ENCODE measurements around the gene EBP. TPM values are rescaled to one million over a fixed set of nuclear protein-coding genes. Genes with fewer than 3 reads are reported as not detected.

Gene EBP
- total and polyA plus RNA-seq, 2 donors (not counting 3 experiments of a cell fraction or from before 2014, with no cell fraction given): 102 to 183 TPM

- no TSS peak for BruUV-seq (replicated peaks)
- intact Hi-C loops (cut with micrococcal nuclease) (loop anchor here (5.0 kb wide), 3 partner anchors 44 to 396 kb away; partner anchors contain the start of gene EBP), dilution Hi-C loops (cut with MboI; ENCODE audit: extremely low pct_ligation_motif_present, low sequenced_read_pairs) (no loop called here)
- ChIA-PET CTCF (no interaction called here), POLR2A (no interaction called here)
- H3K9me3 ChIP-seq (replicated peaks; ENCODE audit: control insufficient read depth, insufficient read depth, low read length): no peaks in the 10 kb centered on the region
- H3K79me2 ChIP-seq (ENCODE audit: control insufficient read depth, insufficient read depth, low read length): peaks cover 34% of the 10 kb centered on the region
- H3K27ac ChIP-seq (ENCODE audit: insufficient read depth, low read depth, low read length): no peak overlapping the region
- no peak for DNase-seq (ENCODE audit: low read depth, low spot score)
- no peaks in the 10 kb centered on the region for H3K9me1 ChIP-seq (replicated peaks; ENCODE audit: control insufficient read depth, extremely low read depth, insufficient read depth, low read length)
- H3K4me2 ChIP-seq (ENCODE audit: insufficient read depth, low read length): no peak overlapping the region
- no peaks in the 10 kb centered on the region for H3K27me3 ChIP-seq (ENCODE audit: control insufficient read depth in 2 of 2, insufficient read depth in 2 of 2, low read length in 2 of 2)
- no peak for FAIRE-seq
- H2AFZ ChIP-seq (ENCODE audit: low read depth, low read length): no peak overlapping the region
- H4K20me1 ChIP-seq (replicated peaks; ENCODE audit: control insufficient read depth, extremely low read depth, insufficient read depth, low read length): no peaks in the 10 kb centered on the region
- TF ChIP-seq FOS (IDR thresholded peaks at IDR 0.05; ENCODE audit: borderline replicate concordance, insufficient read depth, low read length) (no peak), MYC (IDR thresholded peaks at IDR 0.05; ENCODE audit: low read depth, low read length) (no peak), EZH2 (IDR thresholded peaks at IDR 0.05; ENCODE audit: borderline replicate concordance, low read depth, low read length, severe bottlenecking) (no peak), MAX (IDR thresholded peaks at IDR 0.05; ENCODE audit: insufficient read depth, insufficient read length) (no peak)
- H3K36me3 ChIP-seq (ENCODE audit: control insufficient read depth in 2 of 2, extremely low read depth in 1 of 2, insufficient read depth in 2 of 2, low read length in 2 of 2): peaks cover 0 to 7% of the 10 kb centered on the region in 2 experiments
- H3K9ac ChIP-seq (replicated peaks; ENCODE audit: extremely low read depth, insufficient read depth, low read length): no peak overlapping the region
- H3K4me3 ChIP-seq (replicated peaks in 1 of 3; ENCODE audit: insufficient read depth in 1 of 3, low read depth in 1 of 3, low read length in 3 of 3): no peak overlapping the region
- H3K4me1 ChIP-seq (ENCODE audit: control insufficient read depth, extremely low read depth, insufficient read depth, low read length): peaks cover 6% of the 10 kb centered on the region
These were observed 43.5 kb upstream of the EBP start for GRCh38 chrX:48477960-48478755.

- POLR2A ChIA-PET: no interaction called here
- no TSS peak for BruUV-seq (replicated peaks)
These were observed 42.8 kb upstream of the EBP start for GRCh38 chrX:48478806-48479205.

More at GRCh38 chrX:48478806-48479205, 42.8 kb upstream of the EBP start:
- Histone ChIP-seq H3K9me1 (replicated peaks; ENCODE audit: control insufficient read depth, extremely low read depth, insufficient read depth, low read length) (no peaks in the 10 kb centered on the region), H3K36me3 (ENCODE audit: control insufficient read depth in 2 of 2, extremely low read depth in 1 of 2, insufficient read depth in 2 of 2, low read length in 2 of 2) (peaks cover 0 to 7% of the 10 kb centered on the region in 2 experiments), H3K4me2 (ENCODE audit: insufficient read depth, low read length) (no peak overlapping the region), H3K4me3 (replicated peaks in 1 of 3; ENCODE audit: insufficient read depth in 1 of 3, low read depth in 1 of 3, low read length in 3 of 3) (no peak overlapping the region), H3K4me1 (ENCODE audit: control insufficient read depth, extremely low read depth, insufficient read depth, low read length) (peaks cover 6% of the 10 kb centered on the region), H3K27ac (ENCODE audit: insufficient read depth, low read depth, low read length) (no peak overlapping the region), H3K9ac (replicated peaks; ENCODE audit: extremely low read depth, insufficient read depth, low read length) (no peak overlapping the region), H2AFZ (ENCODE audit: low read depth, low read length) (no peak overlapping the region), H3K27me3 (ENCODE audit: control insufficient read depth in 2 of 2, insufficient read depth in 2 of 2, low read length in 2 of 2) (no peaks in the 10 kb centered on the region), H3K79me2 (ENCODE audit: control insufficient read depth, insufficient read depth, low read length) (peaks cover 34% of the 10 kb centered on the region), H3K9me3 (replicated peaks; ENCODE audit: control insufficient read depth, insufficient read depth, low read length) (no peaks in the 10 kb centered on the region), H4K20me1 (replicated peaks; ENCODE audit: control insufficient read depth, extremely low read depth, insufficient read depth, low read length) (no peaks in the 10 kb centered on the region)
- FAIRE-seq (no peak), DNase-seq (ENCODE audit: low read depth, low spot score) (no peak)
- intact Hi-C loops (cut with micrococcal nuclease) (loop anchor here (5.0 kb wide), 3 partner anchors 43 to 397 kb away; partner anchors contain the start of gene EBP), dilution Hi-C loops (cut with MboI; ENCODE audit: extremely low pct_ligation_motif_present, low sequenced_read_pairs) (no loop called here)
- CTCF ChIA-PET: no interaction called here
- no peak for TF ChIP-seq MYC (IDR thresholded peaks at IDR 0.05; ENCODE audit: low read depth, low read length)
- no peak for TF ChIP-seq POLR2A (IDR thresholded peaks at IDR 0.05; ENCODE audit: low read depth, low read length)
- TF ChIP-seq CTCF (IDR thresholded peaks at IDR 0.05; ENCODE audit: extremely low read depth in 1 of 2, insufficient read depth in 1 of 2, low read depth in 1 of 2, low read length in 2 of 2): no peak
- TF ChIP-seq FOS (IDR thresholded peaks at IDR 0.05; ENCODE audit: borderline replicate concordance, insufficient read depth, low read length): no peak
- no peak for TF ChIP-seq EZH2 (IDR thresholded peaks at IDR 0.05; ENCODE audit: borderline replicate concordance, low read depth, low read length, severe bottlenecking)
- no peak for TF ChIP-seq JUN (IDR thresholded peaks at IDR 0.05; ENCODE audit: borderline replicate concordance, insufficient read depth, insufficient read length, low read depth)
- no peak for TF ChIP-seq GATA2 (IDR thresholded peaks at IDR 0.05; ENCODE audit: insufficient read depth, insufficient read length, low read depth, low read length)
- TF ChIP-seq POLR2AphosphoS5 (IDR thresholded peaks at IDR 0.05; ENCODE audit: insufficient read depth, low read depth, low read length): no peak
- no peak for TF ChIP-seq MAX (IDR thresholded peaks at IDR 0.05; ENCODE audit: insufficient read depth, insufficient read length)
